C4-2B (cell line): ENCODE measurements around the gene FAM131C.
A peak's percentile ranks its signal among the peaks of the same experiment; 100 is the strongest.

Experiments
- H3K27ac ChIP-seq: fragments of 450-650 bp; 2 replicates; pipeline ENCODE4 v1.5.1; 2017
- ZFX ChIP-seq: fragments of 450-650 bp; IDR thresholded peaks from 2 replicates; pipeline ENCODE4 v1.6.1; 2017
- TF ChIP-seq, protein P1 (sequence below): fragments of 450-650 bp; conservative IDR thresholded peaks from 2 replicates; pipeline ENCODE4 v1.5.1; 2017; ENCODE audit warnings: mild to moderate bottlenecking

FAM131C gene

DNA sequence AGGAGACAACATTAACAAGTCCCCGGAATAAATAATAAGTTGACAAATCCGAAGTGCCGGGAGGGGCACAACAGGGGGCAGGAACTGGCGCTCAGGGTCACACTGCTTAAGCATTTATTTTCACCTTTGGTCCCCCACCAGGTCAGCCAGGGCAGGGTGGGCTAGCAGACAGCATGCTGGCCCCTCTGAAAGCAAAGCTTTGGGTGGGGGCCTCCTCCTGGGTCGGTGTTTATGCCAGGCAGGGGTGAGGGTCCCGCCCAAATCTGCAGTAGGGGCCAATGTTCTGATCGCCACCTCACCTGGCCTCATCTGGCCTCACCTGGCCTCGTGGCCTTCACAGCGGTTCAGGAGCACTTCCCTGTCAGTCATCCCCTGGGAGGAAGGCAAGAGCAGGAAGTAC lies 8.2 kb upstream of the FAM131C start:
- H3K27ac ChIP-seq = peak overlapping the region; percentile 8; the same call in 1 of the 2 replicates
- TF ChIP-seq ZFX = no peak
- TF ChIP-seq, protein P1, sequence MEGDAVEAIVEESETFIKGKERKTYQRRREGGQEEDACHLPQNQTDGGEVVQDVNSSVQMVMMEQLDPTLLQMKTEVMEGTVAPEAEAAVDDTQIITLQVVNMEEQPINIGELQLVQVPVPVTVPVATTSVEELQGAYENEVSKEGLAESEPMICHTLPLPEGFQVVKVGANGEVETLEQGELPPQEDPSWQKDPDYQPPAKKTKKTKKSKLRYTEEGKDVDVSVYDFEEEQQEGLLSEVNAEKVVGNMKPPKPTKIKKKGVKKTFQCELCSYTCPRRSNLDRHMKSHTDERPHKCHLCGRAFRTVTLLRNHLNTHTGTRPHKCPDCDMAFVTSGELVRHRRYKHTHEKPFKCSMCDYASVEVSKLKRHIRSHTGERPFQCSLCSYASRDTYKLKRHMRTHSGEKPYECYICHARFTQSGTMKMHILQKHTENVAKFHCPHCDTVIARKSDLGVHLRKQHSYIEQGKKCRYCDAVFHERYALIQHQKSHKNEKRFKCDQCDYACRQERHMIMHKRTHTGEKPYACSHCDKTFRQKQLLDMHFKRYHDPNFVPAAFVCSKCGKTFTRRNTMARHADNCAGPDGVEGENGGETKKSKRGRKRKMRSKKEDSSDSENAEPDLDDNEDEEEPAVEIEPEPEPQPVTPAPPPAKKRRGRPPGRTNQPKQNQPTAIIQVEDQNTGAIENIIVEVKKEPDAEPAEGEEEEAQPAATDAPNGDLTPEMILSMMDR = no peak

DNA sequence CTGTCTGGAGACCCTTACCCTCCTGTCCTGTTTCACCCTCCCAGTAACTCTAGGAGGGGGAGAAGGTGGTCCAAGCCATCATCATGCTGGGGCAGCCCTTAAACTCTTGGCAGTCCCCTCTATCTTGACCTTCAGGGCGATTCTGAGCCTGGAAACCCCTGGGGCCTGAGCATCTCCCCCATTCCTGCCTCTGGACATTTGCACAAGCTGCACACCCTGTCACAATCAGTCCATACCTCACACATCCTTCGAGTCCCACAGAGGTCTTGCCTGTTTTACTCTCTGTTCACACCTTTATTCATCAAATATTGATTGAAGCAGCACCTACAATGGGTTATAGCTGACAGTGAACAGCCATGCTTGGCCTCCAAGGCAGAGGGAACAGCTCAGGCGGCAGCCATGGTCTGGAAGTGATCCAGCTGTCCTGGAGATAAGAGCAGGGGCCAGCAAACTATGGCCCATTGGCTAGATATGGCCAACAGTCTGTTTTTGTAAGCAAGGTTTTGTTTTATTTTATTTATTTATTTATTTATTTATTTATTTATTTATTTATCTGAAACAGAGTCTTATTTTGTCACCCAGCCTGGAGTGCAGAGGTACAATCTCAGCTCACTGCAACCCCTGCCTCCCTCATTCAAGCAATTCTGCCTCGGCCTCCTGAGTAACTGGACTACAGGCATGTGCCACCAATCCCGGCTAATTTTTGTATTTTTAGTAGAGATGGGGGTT lies 7.1 kb upstream of the FAM131C start:
- TF ChIP-seq ZFX = no peak
- TF ChIP-seq, protein P1 = no peak
- no peak overlapping the region for H3K27ac ChIP-seq

DNA sequence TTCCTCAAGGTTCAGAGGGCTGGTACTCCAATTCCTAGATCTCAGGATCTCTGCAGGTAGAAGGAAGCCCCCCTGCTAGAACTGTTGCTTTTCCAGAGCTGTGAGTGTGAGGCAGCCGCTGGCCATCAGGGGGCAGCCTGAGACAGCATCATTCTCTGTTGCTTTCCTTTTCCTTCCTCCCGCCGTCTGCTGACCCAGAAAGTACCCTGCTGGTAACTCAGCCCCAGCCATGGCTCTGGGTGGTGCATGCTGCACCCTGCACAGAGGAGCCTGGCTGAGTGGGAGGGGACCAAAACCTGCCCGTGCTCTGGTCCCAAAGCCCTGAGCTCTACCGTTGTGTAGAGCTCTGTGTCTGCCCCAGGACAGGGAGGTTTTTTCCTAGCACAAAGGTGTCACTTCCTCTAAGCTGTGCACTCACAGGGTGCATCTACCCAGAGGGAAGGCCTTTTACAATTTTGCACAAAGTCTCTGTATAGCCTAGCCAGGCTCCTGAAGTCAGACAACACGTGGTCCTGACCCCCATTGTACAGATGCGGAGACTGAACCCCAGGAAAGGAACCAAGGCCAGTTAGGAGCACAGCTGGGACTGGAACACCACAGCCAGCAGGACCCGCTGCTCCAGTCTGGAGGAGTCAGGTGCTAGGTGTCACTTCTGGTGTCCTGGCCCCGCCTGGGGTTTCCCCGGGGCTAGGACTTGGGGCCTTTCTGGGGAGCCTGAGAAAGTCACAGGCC lies 5.6 kb upstream of the FAM131C start:
- TF ChIP-seq, protein P1 = peak; percentile 80
- no peak for TF ChIP-seq ZFX
- peak overlapping the region; percentile 47 for H3K27ac ChIP-seq

DNA sequence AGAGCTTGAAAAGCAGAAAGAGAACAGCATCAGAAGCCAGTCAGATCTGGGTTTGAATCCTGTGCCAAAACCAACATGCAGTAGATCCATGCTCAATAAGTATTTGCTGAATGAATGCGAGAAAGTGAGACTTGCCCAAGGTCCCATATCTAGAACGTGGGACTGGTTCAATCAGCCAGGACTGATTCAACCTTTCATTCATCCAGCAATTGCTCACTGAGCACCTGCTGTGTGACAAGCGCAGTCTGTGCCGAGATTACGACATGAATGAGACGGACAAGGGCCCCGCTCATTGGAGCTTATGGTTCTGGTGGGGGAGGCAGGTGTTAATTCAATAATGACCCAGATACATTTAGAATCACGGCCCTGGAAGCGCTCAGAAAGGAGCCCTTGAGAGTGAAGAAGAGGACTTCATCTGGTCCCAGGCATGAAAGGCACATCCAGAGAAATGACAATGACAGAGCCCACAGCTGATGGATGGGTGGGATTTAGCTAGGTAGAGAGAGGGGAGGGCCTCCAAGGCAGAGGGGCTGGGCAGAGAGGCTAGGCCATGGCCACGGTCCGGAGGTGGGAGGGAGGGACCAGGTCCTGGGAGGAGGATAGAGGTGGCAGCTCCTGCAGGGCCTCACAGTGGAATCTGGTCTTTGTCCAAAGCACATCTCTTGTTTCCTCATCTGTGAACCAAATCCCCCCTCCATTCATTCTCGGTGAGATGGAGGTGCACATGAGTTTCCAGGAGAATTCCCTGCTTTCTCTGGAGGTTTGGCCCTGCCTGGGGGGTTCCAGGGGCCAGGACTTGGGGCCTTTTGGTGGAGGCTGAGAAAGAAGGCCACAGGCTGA lies 4.2 kb upstream of the FAM131C start:
- TF ChIP-seq ZFX = no peak
- TF ChIP-seq, protein P1 = no peak
- no peak overlapping the region for H3K27ac ChIP-seq

DNA sequence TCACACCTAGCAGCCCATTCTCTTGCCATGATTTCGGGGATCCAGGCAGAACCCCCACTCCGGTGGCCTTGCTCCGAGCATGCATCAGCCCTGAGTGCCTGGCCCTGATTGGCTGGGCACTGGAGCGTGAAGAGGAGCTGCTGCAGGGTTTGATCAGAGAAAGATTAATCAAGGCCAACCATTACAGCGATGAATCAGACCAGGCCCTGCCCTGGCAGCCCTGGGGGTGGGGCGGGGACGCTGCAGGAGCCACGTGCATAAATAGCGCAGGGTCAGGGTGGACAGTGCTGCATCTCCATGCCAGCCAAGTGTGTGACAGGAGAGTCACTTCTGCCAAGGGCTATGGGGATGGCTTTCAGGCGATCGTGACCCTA lies 3.4 kb upstream of the FAM131C start:
- no peak overlapping the region for H3K27ac ChIP-seq
- TF ChIP-seq ZFX = no peak
- TF ChIP-seq, protein P1 = no peak

DNA sequence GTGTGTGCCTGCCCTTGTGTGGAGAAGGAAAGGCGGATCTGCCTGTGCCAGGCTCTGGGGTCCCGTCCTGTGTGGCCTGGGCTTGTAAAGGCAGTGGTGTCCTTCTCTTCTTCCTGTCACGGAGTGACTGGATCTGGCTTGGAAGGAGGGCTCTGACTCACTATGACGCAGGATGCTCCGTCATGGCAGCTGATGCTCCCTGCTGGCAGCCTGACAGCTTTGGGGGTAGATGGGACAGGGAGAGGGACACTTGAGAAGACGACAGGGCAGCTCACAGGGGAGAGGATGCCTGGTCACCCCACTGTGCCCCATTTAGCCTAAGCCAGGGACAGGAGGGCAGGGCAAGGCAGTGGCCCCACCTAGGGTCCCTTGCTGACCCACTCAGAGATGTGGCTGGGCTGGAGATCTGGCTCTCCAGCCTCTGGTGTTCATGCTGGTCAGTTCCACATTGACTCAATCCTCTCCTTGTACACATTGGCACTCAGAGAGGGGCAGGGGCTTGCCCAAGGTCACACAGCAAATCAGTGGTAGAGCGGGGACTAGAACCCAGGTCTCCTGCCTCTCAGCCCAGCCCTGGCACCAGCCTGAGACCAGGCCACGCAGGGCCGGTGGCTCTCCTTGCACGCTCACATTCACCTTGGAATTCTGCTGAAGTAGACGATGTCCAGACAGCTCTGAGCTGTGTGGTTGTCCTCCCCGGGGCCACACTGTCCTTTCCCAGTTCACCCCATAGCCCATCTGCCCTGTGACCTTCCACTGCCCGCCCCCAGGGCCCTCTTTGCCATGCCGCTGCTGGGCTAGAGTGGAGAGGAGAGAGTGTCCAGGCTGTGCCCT lies 2.8 kb upstream of the FAM131C start:
- no peak overlapping the region for H3K27ac ChIP-seq

More for the DNA sequence above, 2.8 kb upstream of the FAM131C start:
- TF ChIP-seq, protein P1 = no peak
- no peak for TF ChIP-seq ZFX
